HG03457 (cell line): Measurements from ENCODE around the gene BTK.

Experiments
- ATAC-seq: cut with Tn5 transposase; IDR thresholded peaks from one replicate; pipeline ENCODE4 v1.9.1; 2021; ENCODE audit warnings: moderate number of reproducible peaks; ENCODE audit not compliant: unreplicated experiment

The BTK gene

DNA sequence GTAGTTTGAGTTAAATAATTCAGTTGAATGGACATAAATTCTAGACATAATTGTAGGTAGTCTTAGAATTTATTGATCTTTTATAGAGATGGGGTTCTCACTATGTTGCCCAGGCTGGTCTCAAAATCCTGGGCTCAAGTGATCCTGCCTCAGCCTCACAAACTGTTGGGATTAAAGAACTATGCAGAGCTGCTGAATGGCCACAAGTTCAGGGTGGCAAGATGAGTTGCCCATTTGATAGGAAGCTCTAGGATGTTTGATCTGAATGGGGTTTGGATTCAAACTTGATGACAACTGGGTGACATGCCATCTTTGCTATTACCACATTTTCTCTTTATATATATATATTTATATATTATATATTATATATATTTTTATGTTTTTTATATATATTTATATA is 8.4 kb upstream of the BTK start:
- no peak for ATAC-seq

DNA sequence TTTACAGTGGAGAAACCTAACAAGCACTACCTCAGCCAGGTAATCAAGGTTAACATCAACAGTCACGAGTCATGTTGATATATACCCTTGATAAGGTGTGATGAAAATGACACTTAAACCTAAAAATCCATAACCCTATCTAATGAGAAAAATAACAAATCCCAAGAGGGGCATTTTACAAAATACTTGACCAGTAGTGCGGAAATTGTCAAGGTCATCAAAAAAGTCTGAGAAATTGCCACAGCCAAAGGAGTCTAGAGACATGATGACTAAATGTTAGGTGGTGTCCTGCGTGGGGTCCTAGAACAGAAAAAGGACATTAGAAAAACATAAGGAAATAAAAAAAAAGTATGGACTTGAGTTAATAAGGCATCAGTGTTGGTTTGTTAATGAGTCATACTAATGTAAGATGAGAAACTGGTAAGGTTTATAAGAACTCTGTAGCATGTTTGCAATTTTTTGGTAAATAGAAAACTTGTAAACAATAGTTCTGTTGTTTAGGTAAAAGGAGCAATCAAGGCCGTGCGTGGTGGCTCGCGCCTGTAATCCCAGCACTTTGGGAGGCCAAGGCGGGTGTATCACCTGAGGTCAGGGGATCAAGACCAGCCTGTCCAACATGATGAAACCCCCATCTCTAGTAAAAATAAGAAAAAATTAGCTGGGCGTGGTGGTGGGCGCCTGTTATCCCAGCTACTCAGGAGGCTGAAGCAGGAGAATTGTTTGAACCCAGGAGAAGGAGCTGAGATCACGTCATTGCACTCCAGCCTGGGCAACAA is 7.7 kb upstream of the BTK start:
- no peak for ATAC-seq

DNA sequence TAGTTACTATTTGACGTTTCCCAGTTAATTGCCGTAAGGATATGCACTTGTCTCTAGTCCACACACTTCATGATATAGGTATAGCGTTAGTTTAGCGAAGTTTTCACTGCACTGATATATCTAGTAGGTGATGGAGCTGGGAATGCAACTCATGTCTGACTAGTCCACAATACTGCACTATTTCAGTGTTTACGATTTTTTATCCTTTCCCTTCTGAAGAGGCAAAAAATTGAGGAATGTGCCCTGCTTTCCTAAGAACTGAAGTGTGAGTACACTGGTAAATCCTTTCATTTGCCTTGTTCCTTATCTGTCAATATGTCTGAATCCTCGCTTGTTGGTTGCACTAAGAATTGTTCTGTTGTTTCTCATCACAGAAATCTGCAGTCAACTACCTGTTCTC is 5.8 kb upstream of the BTK start:
- ATAC-seq, result no peak

DNA sequence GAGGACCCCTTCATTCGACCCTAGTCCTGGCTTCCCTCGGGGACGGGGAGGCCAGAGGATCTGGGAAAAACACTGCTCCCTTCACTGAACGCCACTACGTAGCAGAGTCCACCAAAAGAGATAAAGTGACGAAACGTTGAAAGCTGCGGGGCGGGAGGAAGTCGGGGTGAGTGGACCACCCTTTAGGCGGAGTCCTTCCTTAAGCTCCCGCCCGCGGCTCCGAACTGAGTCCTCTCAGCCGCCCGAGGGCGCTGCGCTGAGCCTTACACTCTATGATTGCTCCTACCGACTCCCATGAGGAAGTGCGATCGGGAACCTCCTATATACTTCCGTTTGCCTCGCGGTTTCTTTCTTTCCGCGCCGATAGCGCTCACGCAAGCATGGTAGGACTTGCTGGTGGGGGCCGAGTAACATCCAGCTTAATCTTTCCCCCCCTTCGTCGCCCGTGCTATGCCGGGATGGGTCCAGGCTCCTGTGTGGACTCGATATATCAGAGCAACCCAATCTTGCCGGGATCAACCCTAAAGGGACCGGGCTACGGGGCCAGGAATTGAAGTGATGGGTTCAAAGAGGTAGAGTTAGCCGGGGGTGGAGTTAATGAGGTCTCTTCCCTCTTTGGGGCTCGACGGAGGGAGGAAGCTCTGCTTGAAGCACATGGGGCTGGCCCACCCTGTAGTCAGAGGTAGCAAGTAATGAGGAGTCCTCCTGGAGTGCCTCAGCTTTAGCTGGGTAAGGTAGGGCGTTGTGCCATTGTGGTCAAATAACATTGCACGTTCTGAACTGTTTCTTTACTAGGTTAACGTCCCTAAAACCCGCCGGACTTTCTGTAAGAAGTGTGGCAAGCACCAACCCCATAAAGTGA is 4.9 kb upstream of the BTK start, which contains the start of gene RPL36A:
RPL36A (plus strand) TSS at position 348 of the 862 bp plus-strand sequence; CDS start at position 381, 33 bp downstream.
- peak; percentile 81 for ATAC-seq

DNA sequence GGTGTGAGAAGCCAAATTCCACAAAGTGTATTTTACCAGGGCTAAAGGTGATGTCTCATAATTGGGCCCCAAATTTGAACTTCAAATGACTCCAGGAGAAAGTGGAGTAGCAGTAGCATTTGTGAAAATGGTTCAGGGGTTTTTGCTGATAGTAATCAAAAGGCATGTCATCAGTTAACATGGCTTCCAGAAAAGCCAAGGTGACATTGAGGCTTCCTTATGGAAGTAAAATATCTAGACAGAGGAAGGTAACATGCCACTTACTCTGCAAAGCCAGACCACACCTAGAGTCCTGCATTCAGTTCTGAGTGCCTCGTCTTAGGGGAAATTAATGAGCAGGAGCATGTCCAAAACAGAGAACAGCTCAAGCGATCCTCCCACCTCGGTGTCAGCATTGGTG is 2.6 kb upstream of the BTK start:
- no peak for ATAC-seq

DNA sequence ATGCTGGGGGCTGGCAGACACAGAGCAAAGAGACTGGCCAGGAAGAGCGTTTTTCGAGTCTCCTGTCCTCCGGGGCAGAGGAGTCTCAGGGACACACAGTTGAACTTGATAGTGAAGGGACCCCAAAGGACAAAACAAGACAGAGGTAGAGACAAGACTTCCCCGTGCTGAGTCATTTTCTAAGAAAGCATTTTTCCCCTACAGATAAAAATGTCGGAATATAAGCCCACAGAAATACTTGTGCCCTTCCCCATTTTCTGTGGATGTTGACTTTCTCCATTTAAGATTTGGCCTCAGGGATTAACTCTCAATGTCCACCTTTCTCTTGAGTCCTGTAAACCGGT is 523 bp upstream of the BTK start:
- ATAC-seq, result no peak

DNA sequence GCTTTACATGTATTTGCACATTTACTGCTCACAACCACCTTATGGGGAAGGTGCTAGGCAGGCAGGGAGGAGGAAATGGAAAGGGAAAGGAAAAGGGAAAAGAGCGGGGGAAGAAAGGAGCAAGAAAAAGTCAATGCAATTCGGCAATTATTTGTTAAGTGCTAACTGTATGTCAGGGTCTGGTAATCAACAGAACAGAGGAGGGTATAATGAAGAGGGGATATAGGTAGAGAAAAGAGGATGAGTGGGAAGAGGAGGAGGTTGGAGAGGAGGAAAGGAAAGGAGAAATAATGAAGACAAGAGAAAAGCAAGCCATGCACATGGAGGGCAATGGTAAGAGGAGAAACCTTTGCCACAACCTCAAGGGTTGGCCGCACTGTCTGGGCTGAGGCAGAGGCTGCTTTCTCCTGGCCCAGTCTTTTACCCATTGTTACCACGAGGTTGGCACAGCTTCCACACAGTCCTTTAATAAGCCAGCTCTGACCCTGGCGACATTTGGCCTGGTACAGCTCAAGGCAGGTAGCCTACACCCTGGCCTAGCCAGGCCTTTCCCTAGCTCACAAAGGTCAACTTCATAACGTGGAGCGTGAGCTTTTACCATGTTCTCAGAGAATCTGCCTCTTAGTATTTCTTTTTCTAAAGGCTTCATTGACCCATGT is 836 bp downstream of the BTK start:
- no peak for ATAC-seq

DNA sequence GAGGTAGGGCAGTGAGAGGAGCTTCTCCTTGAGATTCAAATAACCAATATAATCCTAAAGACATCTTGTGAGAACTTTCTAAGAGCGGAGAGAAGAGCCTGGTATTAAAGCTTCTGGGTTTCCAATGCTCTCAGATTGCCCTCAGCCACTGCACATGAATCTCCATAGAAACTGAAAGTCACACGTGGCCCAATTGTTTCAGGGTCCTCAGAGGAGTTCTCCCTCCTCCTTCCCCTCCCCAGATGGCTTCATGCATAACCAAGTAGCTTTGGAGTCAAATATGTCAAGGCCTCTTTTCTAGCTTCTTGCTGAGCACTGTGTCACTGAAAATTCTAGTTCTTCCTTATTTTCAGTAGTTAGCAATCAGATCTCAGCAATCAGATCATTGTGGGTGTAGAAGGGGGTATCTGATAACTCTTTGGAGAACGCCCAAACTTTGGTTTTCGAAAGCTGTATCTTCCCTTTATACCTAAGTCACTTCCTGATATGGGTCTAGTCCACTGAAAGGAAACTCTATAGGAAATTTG is 2.2 kb downstream of the BTK start:
- peak; percentile 87 for ATAC-seq

DNA sequence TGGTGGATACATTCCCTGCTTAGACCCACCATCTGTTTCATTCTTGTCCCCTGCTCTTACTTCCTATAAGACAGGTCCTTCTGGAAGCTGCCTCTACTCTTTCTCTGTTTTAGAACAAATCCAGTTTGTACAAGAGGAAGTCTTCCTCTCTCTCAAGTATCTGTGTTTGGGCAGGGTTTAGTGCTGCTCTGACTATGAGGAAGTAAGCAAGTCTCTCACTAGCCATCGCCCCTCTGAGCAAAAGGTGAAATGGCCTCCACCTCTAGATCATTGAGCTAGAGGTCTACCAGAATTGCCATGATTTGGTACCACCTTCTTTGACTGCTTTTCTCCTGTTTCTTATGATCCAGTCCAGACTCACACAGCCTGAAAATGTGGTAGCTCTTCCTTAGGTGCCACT is 8.4 kb downstream of the BTK start:
- no peak for ATAC-seq

DNA sequence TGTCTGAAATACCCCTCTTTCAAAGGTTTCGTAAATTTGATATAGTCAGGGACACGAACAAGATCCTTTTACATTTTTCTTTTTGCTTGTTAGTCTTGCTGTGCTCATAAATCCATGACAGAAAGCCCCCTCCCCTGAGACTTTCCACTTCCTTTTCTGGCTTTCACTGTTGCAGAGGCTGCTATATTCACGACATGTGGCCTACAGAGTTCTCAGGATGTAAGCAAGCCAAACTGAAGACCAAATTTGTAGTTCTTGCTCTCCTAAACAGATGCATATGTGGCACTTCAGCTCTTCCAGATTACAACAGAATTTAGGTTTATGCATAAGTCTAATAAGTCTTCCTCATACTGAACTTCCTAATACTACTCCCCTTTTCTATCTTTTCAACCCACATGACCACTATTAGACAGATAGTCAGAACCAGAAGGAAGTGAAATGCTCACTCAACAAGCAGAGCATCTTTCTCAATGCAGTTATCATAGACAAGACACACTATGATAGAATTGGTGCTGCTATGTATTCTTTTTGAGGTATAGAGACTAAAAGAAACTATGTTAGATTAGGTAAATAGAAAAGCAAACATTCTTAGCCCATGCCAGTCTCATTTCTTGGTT is 15.0 kb downstream of the BTK start:
- no peak for ATAC-seq

DNA sequence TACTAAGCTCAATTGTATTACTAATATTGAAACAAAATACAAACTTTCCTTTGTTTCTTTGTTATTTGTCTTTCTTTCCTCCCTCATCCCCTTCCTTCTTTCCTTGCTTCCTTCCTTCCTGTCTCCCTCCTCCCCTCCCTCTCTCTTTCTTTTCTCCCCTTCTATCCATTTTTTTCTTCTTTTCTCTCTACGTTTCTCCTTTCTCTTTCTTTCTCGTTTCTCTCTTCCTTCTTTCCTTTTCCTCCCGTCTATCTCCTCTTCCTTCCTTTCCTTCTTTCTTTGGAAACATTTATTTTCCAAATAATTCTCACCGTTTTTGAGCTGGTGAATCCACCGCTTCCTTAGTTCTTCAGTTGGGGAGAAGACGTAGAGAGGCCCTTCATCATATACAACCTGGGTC is 16.3 kb downstream of the BTK start:
- ATAC-seq, result no peak

DNA sequence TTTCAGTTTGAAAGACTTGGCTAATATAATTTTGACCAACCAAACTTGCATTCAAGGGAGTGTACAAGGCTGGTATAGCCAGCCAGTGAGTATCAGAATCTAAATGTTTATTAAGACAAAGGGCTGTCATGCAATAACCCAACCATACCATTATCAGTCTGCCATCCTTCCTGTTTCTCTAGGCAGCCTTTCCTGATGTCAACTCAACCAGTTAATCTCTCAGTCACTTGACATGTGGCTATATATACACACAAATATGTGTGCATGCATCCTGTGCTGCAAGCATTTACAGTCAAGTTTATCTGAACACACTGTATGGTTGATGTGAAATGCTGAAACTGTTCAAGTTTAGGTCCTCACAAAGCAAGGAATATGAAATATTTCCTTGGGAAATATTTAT is 17.2 kb downstream of the BTK start:
- ATAC-seq, result no peak

DNA sequence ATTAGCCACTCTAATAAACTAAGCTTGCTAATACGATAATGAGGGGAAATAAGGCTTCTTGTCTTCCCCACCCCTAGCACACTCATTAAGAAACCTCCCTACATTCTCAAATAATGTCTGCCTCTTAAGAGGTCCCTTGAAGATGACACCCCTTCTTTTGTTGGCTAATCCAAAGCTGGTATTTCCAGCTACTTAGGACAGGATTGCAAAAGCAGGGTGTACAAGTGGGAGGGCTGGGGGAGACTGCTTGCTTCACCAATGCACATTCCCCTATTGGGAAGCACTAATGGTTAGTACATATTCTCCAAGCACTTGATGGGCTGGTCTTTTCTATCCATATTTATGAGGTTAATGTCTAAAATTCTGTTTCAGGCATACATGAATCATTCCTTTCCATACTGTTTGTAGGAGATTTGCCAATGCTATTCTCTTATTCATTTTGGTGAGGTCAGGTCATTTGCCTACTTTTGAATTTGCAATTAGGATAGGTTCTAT is 20.6 kb downstream of the BTK start:
- no peak for ATAC-seq

DNA sequence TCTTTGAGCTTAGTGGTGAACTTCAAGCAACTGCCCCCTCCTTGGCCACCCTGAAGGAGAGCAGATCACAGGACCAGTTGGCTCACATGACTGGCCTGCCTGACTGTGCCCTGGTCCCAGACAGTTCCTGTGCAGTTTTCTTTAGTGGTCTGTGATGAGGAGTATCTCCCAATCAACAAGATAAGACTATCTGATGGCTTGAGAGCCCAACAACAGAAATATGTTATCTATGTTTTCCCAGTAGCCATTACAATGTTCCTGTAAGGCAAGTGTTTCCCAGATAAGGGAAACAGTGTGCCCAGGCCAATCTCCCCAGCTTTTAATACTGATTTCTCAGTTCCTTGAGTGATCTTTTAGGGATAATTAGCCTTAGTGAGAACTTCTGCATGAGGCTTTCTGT is 23.2 kb downstream of the BTK start:
- no peak for ATAC-seq

DNA sequence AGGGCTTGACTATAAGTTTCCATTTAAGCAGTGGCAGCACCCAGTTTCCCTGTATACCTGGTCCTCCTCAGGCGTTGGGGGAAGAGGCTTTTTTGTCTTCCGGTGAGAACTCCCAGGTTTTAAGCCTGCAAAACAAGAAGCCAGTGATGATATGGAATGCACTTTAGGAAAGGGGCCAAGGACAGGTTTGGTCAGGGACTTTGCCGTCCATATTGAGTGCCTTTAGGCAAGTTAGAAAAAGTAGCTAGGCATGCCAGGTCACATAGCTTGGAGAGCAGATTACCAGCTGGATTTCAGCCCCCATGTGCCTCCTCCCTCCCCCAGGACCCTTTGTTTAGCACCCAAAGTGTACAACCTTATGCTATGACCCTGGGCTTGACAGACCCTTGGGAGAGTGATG is 23.9 kb downstream of the BTK start:
- ATAC-seq, result no peak

DNA sequence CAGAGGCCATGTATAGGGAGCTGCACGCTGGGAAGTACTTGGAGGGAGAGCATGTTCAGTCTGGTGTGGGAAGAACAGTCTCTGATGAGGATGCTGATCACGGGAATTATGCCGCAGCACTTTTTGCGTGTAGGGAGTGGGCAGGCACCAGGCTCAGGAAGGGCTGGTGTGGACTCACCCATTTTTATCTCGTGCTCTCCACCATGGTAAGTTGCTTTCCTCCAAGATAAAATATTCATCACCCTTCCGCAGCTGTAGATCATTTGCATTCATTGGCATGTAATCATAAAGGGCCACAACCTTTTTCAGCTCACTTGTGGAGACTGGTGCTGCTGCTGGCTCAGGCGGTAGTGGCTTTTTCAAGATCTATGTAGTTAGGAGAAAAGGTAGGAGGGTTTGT is 25.6 kb downstream of the BTK start:
- no peak for ATAC-seq

DNA sequence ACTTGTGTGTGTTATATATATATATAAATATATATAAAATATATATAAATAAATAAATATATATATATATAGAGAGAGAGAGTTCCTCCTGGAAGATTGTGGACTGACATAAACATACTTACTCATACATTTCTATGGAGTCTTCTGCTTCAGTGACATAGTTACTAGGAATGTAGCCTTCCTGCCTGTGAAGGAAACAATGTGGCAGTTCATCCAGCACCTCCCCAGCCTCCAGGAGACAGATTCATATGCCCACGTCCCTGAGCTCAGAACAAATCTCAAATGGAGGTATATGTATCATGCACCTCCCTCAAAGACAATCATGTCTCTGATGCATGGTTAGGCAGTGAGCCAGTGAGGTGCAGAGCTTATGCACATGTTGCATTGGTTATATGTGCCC is 26.0 kb downstream of the BTK start:
- ATAC-seq, result no peak

DNA sequence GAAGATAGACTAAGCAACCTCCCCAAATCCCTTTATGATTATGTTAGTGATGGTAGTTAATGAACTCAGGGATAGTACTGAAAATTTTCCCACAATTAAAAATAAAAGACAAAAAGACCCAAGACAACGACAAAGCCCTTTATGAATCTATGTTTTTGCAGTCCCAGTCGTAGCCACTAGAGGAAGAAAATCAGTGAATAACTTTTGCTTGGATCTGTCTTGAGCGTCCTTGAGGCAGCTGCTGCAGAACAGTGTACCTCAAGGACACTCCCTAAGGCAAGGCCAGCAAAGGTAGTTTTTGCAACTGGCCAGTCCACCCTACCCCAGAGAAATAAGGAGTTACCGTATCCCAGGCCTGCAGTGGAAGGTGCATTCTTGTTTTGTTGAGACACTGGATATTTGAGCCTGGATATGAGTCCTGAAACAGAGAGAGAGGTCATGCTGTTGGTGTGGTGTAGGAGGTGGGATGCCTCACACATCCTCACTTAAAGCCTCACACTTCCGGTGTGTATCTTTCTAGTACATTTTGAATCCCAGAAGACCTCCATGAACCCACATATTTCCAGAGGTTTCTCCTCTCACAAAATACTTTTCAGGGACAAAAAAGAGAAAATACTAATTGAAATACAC is 28.7 kb downstream of the BTK start:
- ATAC-seq, result no peak

DNA sequence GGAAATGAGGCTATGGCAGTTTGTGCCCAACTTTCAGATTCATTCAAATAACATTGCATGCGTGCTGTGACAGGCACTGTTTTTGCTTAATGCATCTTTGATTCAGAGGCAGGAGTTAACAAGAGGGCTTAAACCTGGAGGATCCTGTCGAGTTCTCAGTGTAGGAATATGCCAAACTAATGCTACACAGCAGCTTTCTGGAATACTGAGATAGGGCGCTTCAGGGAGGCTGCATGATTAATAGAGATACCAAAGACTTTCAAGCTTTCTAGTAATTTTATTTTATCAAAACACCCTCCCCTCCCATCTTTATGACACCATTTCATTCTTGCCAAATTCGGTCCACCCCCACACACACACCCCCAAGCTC is 36.8 kb downstream of the BTK start:
- no peak for ATAC-seq

DNA sequence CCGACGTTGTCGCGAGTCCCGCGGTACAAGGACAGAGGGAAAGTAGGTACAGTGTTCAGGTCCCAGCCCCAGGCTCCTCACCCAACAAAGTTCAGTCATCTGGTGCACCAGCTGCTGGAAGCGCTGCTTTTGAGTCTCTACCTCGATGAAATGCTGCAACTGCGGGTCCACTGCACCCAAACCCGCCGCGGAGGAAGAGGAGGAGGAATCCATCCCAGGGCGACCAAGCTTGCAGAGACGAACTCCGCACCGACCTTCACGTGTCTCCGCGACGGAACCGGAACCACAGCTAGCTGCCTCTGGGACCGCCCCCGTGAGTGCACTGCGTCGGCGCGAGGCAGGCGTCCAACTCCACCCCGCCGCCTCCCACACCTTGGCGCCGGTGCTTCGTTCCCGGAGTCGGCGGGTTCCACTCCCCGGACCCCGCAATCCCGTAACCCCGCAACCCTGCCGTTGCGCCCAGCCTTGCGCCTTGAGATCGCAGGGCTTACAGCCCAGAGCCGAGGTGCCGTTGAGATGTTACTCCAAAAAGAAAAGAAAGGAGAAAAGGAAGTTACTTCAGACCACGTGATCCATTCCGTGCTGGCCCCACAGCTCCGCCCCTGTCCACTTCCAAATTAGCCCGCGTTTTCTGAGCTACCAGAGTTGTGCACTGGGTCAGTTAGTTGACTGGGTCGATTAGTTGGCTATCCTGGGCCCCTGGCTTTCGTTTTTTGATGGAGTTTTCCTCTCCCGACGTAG is 37.4 kb downstream of the BTK start, which contains the start of gene TIMM8A:
TIMM8A (minus strand) TSS at position 291 of the 741 bp plus-strand sequence; CDS start at position 213, 78 bp downstream.
- peak; percentile 95 for ATAC-seq
